Measurements from ENCODE around the gene NAA38.

Gene NAA38

GRCh38 chr17:7856811-7857712, at the start of gene NAA38:
Gene NAA38, minus strand, starts transcription at chr17:7857559. Its CDS starts 96 bp downstream, at chr17:7857463.
- in situ Hi-C loops (cut with MboI; ENCODE audit: low pct_unique_long_range_greater_than_20kb, low sequenced_read_pairs) = no loop called here
- DNase-seq = peak; percentile 99

- no peak for DNase-seq
- in situ Hi-C loops (cut with MboI; ENCODE audit: low pct_unique_long_range_greater_than_20kb, low sequenced_read_pairs) = no loop called here
Measured at GRCh38 chr17:7903154-7904103, 46.1 kb upstream of the NAA38 start.

DNA sequence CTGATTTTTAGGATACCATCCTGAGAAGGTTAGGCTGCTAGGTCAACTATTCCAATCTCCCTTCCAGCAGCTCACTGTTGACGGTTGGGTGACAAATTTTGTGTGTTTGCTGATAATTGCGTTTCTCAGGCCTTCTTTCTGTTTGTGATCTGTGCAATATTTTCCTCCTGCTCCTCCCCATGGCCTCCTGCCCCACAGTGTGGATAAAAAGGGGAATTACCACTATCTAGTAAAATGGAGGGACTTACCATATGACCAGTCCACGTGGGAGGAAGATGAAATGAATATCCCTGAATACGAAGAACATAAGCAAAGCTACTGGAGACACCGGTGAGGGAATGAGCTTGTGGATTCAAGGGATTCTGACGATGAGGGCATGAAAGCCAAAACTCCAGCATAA, 40.4 kb upstream of the NAA38 start:
- in situ Hi-C loops (cut with MboI; ENCODE audit: low pct_unique_long_range_greater_than_20kb, low sequenced_read_pairs) = no loop called here
- peak; percentile 73 for DNase-seq

GRCh38 chr17:7897090-7897489, 39.7 kb upstream of the NAA38 start:
- in situ Hi-C loops (cut with MboI; ENCODE audit: low pct_unique_long_range_greater_than_20kb, low sequenced_read_pairs) = no loop called here
- DNase-seq = no peak

- in situ Hi-C loops (cut with MboI; ENCODE audit: low pct_unique_long_range_greater_than_20kb, low sequenced_read_pairs) = no loop called here
- DNase-seq = no peak
Measured at GRCh38 chr17:7894866-7895265, 37.5 kb upstream of the NAA38 start.

DNA sequence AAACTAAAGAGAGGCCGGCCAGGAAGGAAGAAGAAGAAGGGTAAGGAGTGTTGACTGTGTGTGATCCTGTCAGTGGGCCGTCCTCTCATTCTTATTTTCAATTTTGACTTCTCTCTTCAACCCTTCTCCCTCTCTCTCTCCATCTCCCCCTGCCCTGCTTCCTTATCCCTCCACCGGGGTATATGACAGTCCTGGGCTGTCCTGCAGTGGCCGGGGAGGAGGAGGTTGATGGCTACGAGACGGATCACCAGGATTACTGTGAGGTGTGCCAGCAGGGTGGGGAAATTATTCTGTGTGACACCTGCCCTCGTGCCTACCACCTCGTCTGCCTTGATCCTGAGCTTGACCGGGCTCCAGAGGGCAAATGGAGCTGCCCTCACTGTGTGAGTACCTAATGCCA, 36.9 kb upstream of the NAA38 start:
- no peak for DNase-seq
- in situ Hi-C loops (cut with MboI; ENCODE audit: low pct_unique_long_range_greater_than_20kb, low sequenced_read_pairs) = no loop called here

- in situ Hi-C loops (cut with MboI; ENCODE audit: low pct_unique_long_range_greater_than_20kb, low sequenced_read_pairs) = no loop called here
- DNase-seq = no peak
Measured at GRCh38 chr17:7893187-7893880, 36.0 kb upstream of the NAA38 start.

DNA sequence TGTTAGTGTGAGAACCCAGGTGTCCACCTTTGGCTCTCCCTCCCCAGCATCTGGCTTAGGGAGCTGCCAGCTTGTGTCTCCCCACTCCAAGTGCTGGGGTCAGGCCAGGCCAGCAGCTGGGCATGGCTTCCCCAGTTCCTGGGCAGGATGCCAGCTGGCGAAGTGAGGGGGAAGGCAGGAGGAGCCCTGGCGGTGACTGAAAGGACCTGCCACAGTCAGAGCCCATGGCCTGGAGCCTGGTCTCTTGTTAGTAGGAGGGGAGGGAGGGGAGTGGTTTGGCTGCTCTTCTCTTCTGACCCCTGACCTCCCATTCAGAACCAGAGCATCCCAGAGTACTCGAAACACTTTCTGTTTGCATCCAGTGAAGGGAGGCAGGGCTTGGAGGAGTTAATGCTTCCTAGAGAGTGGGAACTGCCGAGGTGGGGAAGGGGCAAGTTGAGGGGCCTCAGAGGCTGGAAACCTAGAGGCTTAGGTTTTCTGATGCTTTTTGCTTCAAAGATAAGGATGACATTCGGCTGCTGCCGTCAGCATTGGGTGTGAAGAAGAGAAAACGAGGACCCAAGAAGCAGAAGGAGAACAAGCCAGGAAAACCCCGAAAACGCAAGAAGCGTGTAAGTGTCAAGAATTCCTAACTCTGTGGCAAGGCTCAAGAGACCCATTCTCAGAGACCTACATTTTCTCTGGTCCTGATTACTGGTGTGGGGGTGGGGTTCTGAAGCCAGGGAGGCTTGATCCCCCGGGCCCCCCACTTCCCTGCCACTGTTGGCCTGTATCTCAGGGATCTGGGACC, 32.0 kb upstream of the NAA38 start:
- peak; percentile 78 for DNase-seq
- in situ Hi-C loops (cut with MboI; ENCODE audit: low pct_unique_long_range_greater_than_20kb, low sequenced_read_pairs) = no loop called here

- in situ Hi-C loops (cut with MboI; ENCODE audit: low pct_unique_long_range_greater_than_20kb, low sequenced_read_pairs) = no loop called here
- DNase-seq = no peak
Measured at GRCh38 chr17:7888184-7888920, 31.0 kb upstream of the NAA38 start, which contains the start of gene CHD3. Gene CHD3, plus strand, starts transcription at chr17:7888789. Its CDS starts 212 bp downstream, at chr17:7889001.

DNA sequence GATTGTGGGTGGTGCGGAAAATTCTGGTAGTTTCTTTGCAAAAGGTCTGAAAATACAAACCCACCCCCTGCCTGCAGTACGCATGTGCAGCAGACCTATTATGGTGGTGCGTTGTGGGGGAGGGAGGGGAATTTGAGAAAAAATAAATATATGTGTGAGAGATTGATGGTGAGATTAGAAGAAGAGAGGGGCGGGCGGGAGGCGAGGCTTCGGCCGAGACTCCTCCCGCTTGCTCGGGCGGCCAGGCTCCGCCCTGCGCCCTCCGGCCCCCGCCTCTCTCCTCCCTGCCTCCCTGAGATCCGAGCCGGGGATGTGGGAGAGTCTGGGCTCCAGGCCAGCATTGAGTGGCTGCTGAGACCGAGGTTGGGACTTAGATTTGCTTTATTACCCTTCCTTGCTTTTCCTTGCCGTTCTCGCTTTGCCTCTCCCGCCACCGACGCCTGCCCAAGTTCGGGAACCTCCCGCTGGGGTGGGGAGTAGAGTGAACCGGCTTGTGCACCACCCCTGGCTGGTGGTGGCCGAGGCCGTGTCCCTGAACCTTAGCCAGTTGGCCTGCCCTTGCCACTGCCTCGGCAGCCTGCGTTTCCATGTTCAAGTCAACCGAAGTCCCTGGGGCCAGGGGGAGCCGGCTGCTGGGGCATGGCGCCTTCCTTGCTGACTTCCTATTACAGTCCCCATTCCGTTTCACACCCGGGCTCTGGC, 30.3 kb upstream of the NAA38 start:
- peak; percentile 99 for DNase-seq
- in situ Hi-C loops (cut with MboI; ENCODE audit: low pct_unique_long_range_greater_than_20kb, low sequenced_read_pairs) = no loop called here

DNA sequence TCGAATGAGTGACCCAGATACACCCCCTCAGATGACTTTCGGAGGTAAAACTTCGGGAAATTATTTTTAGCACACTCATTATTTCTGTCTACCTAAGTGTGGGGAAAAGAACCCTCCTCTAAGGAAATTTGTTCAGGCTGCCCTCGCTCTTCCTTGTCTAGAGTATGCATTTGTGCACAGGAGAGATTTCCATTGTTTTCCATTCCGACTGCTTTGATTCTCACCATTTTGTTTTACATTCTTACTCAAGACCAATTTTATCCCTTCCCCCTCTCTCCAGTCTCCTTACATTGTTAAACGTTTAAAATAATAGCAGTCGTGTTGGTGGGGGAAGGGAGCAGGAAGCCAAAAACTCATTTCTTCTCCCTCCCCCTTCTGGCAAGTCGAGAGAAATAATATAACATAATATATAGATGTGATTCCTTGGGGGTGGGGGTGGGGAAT, 29.7 kb upstream of the NAA38 start:
- in situ Hi-C loops (cut with MboI; ENCODE audit: low pct_unique_long_range_greater_than_20kb, low sequenced_read_pairs) = no loop called here

GRCh38 chr17:7886227-7887037, 29.1 kb upstream of the NAA38 start:
- DNase-seq = peak; percentile 58
- in situ Hi-C loops (cut with MboI; ENCODE audit: low pct_unique_long_range_greater_than_20kb, low sequenced_read_pairs) = no loop called here

More for the DNA sequence above, 29.7 kb upstream of the NAA38 start:
- DNase-seq = no peak

GRCh38 chr17:7885367-7886226, 28.2 kb upstream of the NAA38 start:
- peak; percentile 61 for DNase-seq
- in situ Hi-C loops (cut with MboI; ENCODE audit: low pct_unique_long_range_greater_than_20kb, low sequenced_read_pairs) = no loop called here

DNA sequence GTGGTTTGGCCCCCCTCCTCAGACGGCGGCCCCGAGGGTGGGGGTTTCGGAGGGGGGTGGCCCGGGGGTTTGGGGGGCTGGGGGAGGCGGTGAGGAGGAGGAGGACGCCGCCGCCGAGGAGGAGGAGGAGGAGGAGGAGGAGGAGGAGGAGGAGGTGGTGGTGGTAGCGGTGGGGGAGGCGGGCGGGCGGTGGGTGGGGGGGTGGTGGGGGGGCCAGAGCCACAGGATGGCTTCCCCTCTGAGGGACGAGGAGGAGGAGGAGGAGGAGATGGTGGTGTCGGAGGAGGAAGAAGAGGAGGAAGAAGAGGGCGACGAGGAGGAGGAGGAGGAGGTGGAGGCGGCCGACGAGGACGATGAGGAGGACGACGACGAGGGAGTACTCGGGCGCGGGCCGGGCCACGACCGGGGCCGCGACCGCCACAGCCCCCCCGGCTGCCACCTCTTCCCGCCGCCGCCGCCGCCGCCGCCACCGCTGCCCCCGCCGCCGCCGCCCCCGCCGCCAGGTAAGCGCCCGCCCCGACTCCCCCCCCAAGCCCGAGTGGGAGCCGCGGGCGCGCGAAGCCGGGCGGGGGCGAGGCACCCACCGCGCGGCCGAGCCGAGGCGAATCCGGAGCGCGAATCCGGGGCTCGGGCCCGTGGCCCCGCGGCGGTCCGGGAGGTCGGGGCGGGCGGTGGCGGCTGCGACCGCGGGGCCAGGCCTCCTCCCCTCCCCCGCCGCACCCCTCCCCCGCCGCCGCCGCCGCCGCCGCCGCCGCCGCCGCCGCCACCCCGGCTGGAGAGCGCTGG, 27.4 kb upstream of the NAA38 start:
- peak; percentile 19 for DNase-seq
- in situ Hi-C loops (cut with MboI; ENCODE audit: low pct_unique_long_range_greater_than_20kb, low sequenced_read_pairs) = no loop called here

All from KBM-7 (cell line).